ENCODE measurements around the gene NME1.

DNA sequence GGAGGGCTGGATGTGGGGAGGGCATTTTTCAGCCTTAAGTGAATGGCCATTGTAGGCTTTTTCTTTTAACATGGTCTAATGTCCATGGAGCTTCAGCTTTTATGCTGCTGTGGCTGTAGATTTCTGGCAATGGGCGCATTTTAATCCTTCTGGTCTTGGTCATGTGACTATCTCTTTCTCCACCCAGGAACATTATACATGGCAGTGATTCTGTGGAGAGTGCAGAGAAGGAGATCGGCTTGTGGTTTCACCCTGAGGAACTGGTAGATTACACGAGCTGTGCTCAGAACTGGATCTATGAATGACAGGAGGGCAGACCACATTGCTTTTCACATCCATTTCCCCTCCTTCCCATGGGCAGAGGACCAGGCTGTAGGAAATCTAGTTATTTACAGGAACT lies 8.2 kb downstream of the NME1 start:
- TF ChIP-seq CTCF (IDR thresholded peaks at IDR 0.05; ENCODE audit: low read depth, low read length) (no peak), EZH2phosphoT487 (IDR thresholded peaks at IDR 0.05; ENCODE audit: low read depth) (no peak)
